Measurements from ENCODE around the gene ERCC5. TPM values are rescaled to one million over a fixed set of nuclear protein-coding genes. Genes with fewer than 3 reads are reported as not detected.
A peak's percentile ranks its signal among the peaks of the same experiment; 100 is the strongest.

ERCC5 gene
- total and polyA plus RNA-seq, 11 donors = 22.4 to 61.7 (median 31.4) TPM

DNA sequence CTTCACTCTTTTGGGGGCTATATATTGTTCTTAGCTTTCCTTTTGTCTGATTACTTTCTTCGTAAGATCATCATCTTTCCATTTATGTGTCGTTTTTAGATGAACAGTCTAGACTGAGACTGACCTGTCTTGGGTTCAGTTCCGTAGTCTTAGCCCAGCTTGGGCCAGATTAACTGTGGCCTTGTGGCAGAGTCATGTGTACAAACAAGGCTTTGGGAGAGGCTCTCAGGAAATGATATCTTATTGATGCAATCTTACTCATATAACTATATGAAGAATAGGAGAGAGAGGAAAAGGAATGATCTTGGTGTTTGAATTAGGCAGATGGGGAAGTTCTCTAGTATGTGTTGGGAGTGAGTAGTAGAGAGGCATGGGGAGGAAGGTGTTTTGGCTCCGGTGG lies 6.8 kb upstream of the ERCC5 start:
- DNase-seq (no peak), ATAC-seq (no peak)
- Histone ChIP-seq H3K9me3 (no peaks in the 10 kb centered on the region), H3K4me3 (no peak overlapping the region), H3K27ac (no peak overlapping the region), H3K27me3 (no peaks in the 10 kb centered on the region), H3K36me3 (peaks cover 0 to 94% (median 57%) of the 10 kb centered on the region in 9 donors), H3K4me1 (no peaks in the 10 kb centered on the region)
- intact Hi-C loops (cut with DNase I) = no loop called here
- 34 to 49% (median 47%) methylated on average over 4 of the region's 4 CpGs for WGBS, 4 donors
- TF ChIP-seq, protein P1, sequence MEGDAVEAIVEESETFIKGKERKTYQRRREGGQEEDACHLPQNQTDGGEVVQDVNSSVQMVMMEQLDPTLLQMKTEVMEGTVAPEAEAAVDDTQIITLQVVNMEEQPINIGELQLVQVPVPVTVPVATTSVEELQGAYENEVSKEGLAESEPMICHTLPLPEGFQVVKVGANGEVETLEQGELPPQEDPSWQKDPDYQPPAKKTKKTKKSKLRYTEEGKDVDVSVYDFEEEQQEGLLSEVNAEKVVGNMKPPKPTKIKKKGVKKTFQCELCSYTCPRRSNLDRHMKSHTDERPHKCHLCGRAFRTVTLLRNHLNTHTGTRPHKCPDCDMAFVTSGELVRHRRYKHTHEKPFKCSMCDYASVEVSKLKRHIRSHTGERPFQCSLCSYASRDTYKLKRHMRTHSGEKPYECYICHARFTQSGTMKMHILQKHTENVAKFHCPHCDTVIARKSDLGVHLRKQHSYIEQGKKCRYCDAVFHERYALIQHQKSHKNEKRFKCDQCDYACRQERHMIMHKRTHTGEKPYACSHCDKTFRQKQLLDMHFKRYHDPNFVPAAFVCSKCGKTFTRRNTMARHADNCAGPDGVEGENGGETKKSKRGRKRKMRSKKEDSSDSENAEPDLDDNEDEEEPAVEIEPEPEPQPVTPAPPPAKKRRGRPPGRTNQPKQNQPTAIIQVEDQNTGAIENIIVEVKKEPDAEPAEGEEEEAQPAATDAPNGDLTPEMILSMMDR (IDR thresholded peaks at IDR 0.05) = no peak
- no peak for TF ChIP-seq POLR2A (IDR thresholded peaks at IDR 0.05)

DNA sequence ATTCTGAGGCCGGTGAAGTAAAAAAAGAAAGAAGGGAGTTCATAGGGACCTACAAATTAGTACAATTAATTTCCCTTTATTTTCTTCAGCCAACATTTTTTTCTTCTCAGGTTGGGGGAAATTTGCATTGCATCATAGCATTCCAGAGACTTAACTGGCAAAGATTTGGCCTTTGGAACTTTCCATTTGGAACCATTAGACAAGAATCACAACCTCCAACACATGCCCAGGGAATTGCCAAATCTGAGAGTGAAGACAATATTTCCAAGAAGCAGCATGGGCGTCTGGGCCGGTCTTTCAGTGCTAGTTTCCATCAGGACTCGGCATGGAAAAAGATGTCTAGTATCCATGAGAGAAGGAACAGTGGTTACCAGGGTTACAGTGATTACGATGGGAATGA lies 6.4 kb upstream of the ERCC5 start:
- no peaks in the 10 kb centered on the region for H3K27me3 ChIP-seq
- no peak for DNase-seq
- TF ChIP-seq, protein P1 (IDR thresholded peaks at IDR 0.05) = no peak
- TF ChIP-seq POLR2A (IDR thresholded peaks at IDR 0.05) = no peak
- intact Hi-C loops (cut with DNase I) = no loop called here
- no peaks in the 10 kb centered on the region for H3K9me3 ChIP-seq
- H3K4me1 ChIP-seq = no peaks in the 10 kb centered on the region
- H3K36me3 ChIP-seq = peaks cover 0 to 89% (median 52%) of the 10 kb centered on the region in 9 donors
- WGBS, 4 donors = 90 to 96% (median 92%) methylated on average over 5 of the region's 5 CpGs
- H3K27ac ChIP-seq = no peak overlapping the region
- no peak overlapping the region for H3K4me3 ChIP-seq
- no peak for ATAC-seq

DNA sequence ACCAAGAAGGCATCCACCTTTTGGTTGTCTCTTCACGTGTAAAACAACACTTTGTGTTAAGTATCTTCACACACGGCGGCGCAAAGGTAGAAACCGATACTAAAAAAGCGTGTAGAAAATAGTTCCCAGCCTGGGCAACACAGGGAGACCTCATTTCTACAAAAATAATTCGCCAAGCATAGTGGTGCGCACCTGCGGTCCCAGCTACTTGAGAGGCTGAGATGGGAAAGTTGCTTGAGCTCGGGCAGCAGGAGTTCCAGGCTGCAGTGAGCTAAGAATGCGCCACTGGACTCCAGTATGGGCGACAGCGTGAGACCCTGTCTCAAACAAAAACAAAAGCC lies 573 bp upstream of the ERCC5 start:
- Histone ChIP-seq H3K9me3 (no peaks in the 10 kb centered on the region), H3K36me3 (peaks cover 0 to 37% (median 6%) of the 10 kb centered on the region in 9 donors), H3K4me1 (peaks cover 0 to 31% (median 19%) of the 10 kb centered on the region in 12 donors), H3K4me3 (peak overlapping the region; percentile 67 to 96 (median 92)), H3K27ac (peak overlapping the region; percentile 92 to 99 (median 96)), H3K27me3 (no peaks in the 10 kb centered on the region)
- no peak for TF ChIP-seq POLR2A (IDR thresholded peaks at IDR 0.05)
- TF ChIP-seq, protein P1 (IDR thresholded peaks at IDR 0.05) = no peak
- intact Hi-C loops (cut with DNase I) = loop anchor here in 8 of 10 donors (1.0 to 10.0 kb wide), 8 partner anchors 43 to 263 kb away; partner anchors contain the start of genes TPP2 (in 4 of the 8) and BIVM (in 2 of the 8)
- no peak for DNase-seq
- WGBS, 4 donors = 0 to 3% (median 1%) methylated on average over 12 to 13 of the region's 13 CpGs
- peak in 2 of 4 donors; percentile 39 to 40 for ATAC-seq

DNA sequence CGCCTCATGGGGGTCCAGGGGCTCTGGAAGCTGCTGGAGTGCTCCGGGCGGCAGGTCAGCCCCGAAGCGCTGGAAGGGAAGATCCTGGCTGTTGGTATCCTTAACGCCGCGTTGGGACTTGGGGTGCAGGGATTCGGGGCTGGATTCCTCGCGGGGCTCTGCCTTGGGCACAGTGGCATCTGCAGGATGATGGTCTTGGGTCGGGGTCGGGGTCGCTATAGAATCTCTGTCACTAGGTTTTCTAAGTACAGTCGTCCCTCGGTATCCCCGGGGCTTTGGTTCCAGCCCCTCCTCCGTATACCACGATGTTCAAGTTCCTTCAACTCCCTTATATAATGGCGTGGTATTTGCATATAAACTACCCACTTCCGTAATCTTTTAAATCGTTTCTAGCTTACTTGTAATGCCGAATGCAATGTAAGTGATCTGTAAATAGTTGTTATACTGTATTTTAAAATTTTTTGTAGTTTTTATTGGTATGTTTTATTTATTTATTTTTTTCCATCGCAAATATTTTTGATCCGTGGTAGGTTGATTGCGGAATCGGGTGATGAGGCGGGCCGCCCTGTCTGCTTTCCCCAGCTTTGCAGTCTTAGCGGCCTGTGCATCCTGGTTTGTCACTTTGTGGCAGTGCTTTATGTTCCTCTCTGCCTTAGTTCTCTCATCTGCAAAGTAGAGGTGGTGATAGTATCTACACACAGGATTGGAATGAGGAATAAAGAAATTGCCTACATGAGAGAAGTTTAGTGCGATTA lies 606 bp downstream of the ERCC5 start:
- no peak for TF ChIP-seq POLR2A (IDR thresholded peaks at IDR 0.05)
- TF ChIP-seq, protein P1 (IDR thresholded peaks at IDR 0.05) = no peak
- WGBS, 4 donors = 0 to 1% (median 1%) methylated on average over 30 to 31 of the region's 31 CpGs
- intact Hi-C loops (cut with DNase I) = loop anchor here in 8 of 10 donors (1.0 to 10.0 kb wide), 9 partner anchors 44 to 266 kb away; partner anchors contain the start of gene TPP2 (in 3 of the 8)

More for the DNA sequence above, 606 bp downstream of the ERCC5 start:
- peaks cover 0 to 26% (median 6%) of the 10 kb centered on the region in 9 donors for H3K36me3 ChIP-seq
- DNase-seq (peak in 4 of 5 donors; percentile 22 to 37 (median 28)), ATAC-seq (peak in 3 of 4 donors; percentile 5 to 50 (median 34))
- H3K9me3 ChIP-seq = no peaks in the 10 kb centered on the region
- H3K27ac ChIP-seq = peak overlapping the region; percentile 92 to 99 (median 96)
- H3K4me1 ChIP-seq = peaks cover 0 to 31% (median 19%) of the 10 kb centered on the region in 12 donors
- H3K4me3 ChIP-seq = peak overlapping the region; percentile 67 to 96 (median 92)
- no peaks in the 10 kb centered on the region for H3K27me3 ChIP-seq

Data from heart left ventricle (tissue), 16 donors.